Stimulated activated CD8-positive, alpha-beta memory T cell treated with anti-CD3 and anti-CD28 coated beads, Interleukin-15, amount 100 ng/mL, for 4 hours (primary cell): Measurements from ENCODE around the gene TMEM52B.
"Not testable (repeated sequence)": the region's sequence is repeated elsewhere in the genome, so short reads cannot be mapped to it uniquely, and the experiment has no call there.

ENCODE experiments used
- DNase-seq, 2 donors: peaks; one replicate each; pipeline ENCODE4 v3.0.0-alpha.2; 2020; ENCODE audit warnings: low read depth in 2 of 2

Gene TMEM52B

GRCh38 chr12:10211940-10212738 is 33.3 kb downstream of the TMEM52B start:
- peak; percentile 69 to 81 for DNase-seq

- peak; percentile 58 to 59 for DNase-seq
Measured at GRCh38 chr12:10212739-10213131, 33.9 kb downstream of the TMEM52B start, which contains the start of gene GABARAPL1. GABARAPL1 (plus strand) TSS chr12:10212877; CDS start chr12:10213130, 253 bp downstream.

GRCh38 chr12:10213168-10214135 is 34.6 kb downstream of the TMEM52B start:
- peak; percentile 70 to 76 for DNase-seq

DNA sequence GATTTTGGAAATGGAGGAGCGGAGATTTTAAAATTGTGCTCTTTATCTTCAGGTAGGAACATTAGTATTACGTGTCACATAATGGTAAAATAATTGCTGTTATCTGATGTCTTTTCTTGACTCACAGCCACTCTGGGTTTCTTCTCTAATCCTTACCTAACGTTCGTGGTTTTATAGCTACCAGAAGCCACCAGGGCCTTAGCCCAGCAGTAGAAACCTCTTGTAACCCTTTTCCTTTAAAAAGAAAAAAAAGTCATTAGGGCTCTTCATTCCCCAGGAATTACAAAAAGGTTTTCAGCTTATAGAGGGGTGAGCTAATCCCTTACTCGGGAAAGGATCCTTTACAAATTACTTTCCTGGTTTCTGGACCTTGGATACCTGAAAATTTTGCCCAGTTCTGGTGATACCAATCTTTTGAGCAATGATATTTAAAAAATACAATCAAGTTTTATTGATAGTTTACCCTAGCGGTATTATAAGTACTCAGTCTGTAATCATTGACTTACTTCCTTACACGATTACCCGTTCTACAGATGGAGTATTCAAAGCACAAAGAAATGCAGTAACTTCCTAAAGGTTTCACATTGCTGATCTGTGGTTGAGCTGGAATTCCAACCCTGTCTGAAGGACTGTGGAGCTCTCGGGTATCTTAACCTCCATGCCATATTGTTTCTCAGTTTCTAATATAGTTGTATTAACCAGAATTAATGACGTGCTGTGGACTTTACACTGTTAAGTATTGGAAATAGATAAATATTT is 35.5 kb downstream of the TMEM52B start:
- no peak for DNase-seq

GRCh38 chr12:10214895-10215267 is 36.0 kb downstream of the TMEM52B start:
- no peak for DNase-seq

GRCh38 chr12:10215436-10215835 is 36.6 kb downstream of the TMEM52B start:
- DNase-seq = no peak

- not testable (repeated sequence) for DNase-seq
Measured at GRCh38 chr12:10215946-10216345, 37.1 kb downstream of the TMEM52B start.

- no peak for DNase-seq
Measured at GRCh38 chr12:10218021-10218420, 39.2 kb downstream of the TMEM52B start.

GRCh38 chr12:10220398-10221077 is 41.7 kb downstream of the TMEM52B start:
- no peak for DNase-seq

DNA sequence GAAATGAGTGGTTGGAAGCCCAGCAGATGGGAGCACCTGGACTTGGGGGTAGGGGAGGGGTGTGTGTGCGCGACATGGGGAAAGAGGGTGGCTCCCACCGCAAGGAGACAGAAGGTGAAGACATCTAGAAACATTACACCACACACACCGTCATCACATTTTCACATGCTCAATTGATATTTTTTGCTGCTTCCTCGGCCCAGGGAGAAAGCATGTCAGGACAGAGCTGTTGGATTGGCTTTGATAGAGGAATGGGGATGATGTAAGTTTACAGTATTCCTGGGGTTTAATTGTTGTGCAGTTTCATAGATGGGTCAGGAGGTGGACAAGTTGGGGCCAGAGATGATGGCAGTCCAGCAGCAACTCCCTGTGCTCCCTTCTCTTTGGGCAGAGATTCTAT is 43.0 kb downstream of the TMEM52B start:
- DNase-seq = no peak

DNA sequence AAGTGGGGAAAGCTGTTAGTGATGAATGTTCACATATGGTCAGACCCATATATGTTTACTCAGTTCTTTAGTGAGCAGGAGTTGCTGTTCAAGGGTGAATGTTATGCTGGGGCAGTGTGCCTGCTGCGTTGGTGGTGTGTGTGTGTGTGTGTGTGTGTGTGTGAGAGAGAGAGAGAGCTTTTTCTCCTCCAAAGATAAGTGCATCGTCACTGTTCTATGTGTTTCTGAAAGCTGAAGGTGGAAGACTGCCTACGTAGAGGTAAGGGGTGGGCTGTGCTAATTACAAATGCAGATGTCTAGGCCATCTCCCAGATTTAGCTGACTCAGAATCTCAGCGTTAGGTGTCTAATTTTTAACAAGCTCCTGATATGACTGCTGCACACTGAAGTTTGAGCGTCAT is 44.4 kb downstream of the TMEM52B start:
- no peak for DNase-seq

GRCh38 chr12:10225426-10225825 is 46.6 kb downstream of the TMEM52B start:
- DNase-seq = not testable (repeated sequence)

DNA sequence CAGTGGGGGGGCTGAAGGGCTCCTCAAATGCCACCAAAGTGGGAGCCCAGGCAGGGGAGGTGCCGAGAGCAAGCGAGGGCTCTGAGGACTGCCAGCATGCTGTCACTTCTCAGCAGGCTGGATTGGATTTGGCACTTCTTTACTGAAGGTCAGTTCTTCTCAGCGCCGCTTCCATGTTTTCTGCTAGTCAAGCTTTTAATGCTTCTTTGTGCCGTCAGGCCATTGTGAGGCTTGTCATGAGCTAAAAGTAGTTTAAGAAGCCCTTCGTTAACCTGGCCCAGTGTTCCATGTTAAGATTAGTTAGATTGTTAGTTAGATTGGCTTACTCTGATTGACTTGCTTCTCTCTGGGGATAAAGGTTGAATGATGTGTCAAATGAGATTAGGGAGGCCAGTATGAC is 47.3 kb downstream of the TMEM52B start:
- DNase-seq = no peak

- no peak for DNase-seq
Measured at GRCh38 chr12:10226731-10227130, 47.9 kb downstream of the TMEM52B start.

GRCh38 chr12:10227648-10228047 is 48.8 kb downstream of the TMEM52B start:
- no peak for DNase-seq

DNA sequence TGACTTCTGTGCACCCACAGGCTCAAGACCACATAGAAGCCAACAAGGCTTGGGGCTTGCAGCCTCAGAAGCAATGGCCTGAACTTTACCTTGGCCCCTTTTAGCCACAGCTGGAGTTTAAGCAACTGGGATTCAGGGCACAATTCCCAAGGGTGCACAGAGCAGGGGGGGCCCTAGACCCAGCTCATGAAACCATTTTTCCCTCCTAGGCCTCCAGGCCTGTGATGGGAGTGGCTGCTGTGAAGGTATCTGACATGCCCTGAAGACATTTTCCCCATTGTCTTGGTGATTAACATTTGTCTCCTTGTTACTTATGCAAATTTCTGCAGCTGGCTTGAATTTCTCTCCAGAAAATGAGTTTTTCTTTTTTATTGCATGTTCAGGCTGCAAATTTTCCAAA is 55.7 kb downstream of the TMEM52B start:
- no peak for DNase-seq

- DNase-seq = peak in 1 of 2 donors; percentile 19
Measured at GRCh38 chr12:10235761-10236631, 57.2 kb downstream of the TMEM52B start.

- no peak for DNase-seq
Measured at GRCh38 chr12:10236720-10237119, 57.9 kb downstream of the TMEM52B start.

DNA sequence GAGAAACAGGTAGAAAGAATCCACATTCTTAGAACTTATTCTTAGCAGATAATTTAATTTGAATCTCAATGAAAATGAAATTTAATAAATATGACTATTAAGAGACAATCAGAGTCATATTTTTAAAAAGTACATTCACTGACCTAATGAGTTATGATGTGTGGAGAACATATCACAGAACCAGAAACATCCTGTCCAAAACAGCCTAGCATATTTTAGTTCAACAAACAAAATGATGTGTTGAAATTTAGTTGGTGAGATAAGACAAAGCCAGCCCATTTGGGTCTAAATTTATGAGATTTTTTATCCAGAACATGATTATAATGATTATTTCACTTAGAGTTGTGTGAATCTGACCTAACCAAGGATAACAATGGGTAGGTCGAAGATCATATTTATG is 59.7 kb downstream of the TMEM52B start:
- DNase-seq = no peak

GRCh38 chr12:10241290-10241689 is 62.5 kb downstream of the TMEM52B start:
- DNase-seq = no peak
